Natural killer cell (primary cell): ENCODE results near the gene ATOH8. TPM values are rescaled to one million over a fixed set of nuclear protein-coding genes. Genes with fewer than 3 reads are reported as not detected.
A peak's percentile ranks its signal among the peaks of the same experiment; 100 is the strongest.

Experiments used
- ATAC-seq, 3 donors: fragments of 150-1000 bp in 2 of 3; fragments of 200-7000 bp in 1 of 3; cut with Tn5 transposase; 1 replicate in 1 of 3; 2 replicates in 2 of 3; pipeline ENCODE4 v1.10.0; 2021; ENCODE audit warnings: mild to moderate bottlenecking in 2 of 3, moderate library complexity in 2 of 3
- DNase-seq, 2 donors: peaks; one replicate each; pipeline versions ENCODE4 v3.0.0 to v3.0.0-alpha.2; 2013 to 2021; ENCODE audit warnings: mixed read lengths in 1 of 2
- H3K27ac ChIP-seq: one replicate; pipeline ENCODE4 v1.5.1; 2013; ENCODE audit warnings: mild to moderate bottlenecking, low read length
- H3K27me3 ChIP-seq: one replicate; pipeline ENCODE4 v1.6.1; 2013; ENCODE audit warnings: low read length; ENCODE audit not compliant: control insufficient read depth, insufficient read depth
- H3K36me3 ChIP-seq: one replicate; pipeline ENCODE4 v1.6.1; 2013; ENCODE audit warnings: low read length; ENCODE audit not compliant: control insufficient read depth, insufficient read depth
- H3K4me1 ChIP-seq: one replicate; pipeline ENCODE4 v1.6.1; 2013; ENCODE audit warnings: low read length; ENCODE audit not compliant: control insufficient read depth, insufficient read depth
- H3K4me3 ChIP-seq: one replicate; pipeline ENCODE4 v1.5.1; 2013; ENCODE audit warnings: low read length
- H3K9me3 ChIP-seq: one replicate; pipeline ENCODE4 v1.6.1; 2013; ENCODE audit warnings: low read length; ENCODE audit not compliant: control insufficient read depth, insufficient read depth
- H3K27ac Mint-ChIP-seq, 2 donors: one replicate each; pipeline ENCODE4 v1.8.0; 2022; ENCODE audit warnings: mild to moderate bottlenecking in 2 of 2, mixed read lengths in 2 of 2, moderate library complexity in 1 of 2
- H3K27me3 Mint-ChIP-seq, 2 donors: one replicate each; pipeline ENCODE4 v1.8.0; 2022; ENCODE audit warnings: low read depth in 2 of 2, mixed read lengths in 2 of 2
- H3K36me3 Mint-ChIP-seq: one replicate; pipeline ENCODE4 v1.8.0; 2022; ENCODE audit warnings: mixed read lengths
- H3K4me1 Mint-ChIP-seq, 2 donors: one replicate each; pipeline ENCODE4 v1.8.0; 2022; ENCODE audit warnings: mixed read lengths in 2 of 2
- H3K4me3 Mint-ChIP-seq: one replicate; pipeline ENCODE4 v1.8.0; 2022; ENCODE audit warnings: mild to moderate bottlenecking, moderate library complexity, mixed read lengths
- H3K9me3 Mint-ChIP-seq, 2 donors: one replicate each; pipeline ENCODE4 v1.8.0; 2022; ENCODE audit warnings: mixed read lengths in 2 of 2
- WGBS: methylation state at CpG from one replicate; pipeline ENCODE4 v1.1.7; 2013; ENCODE audit warnings: missing lambda C conversion rate; ENCODE audit not compliant: insufficient coverage; 5-methylcytosine and 5-hydroxymethylcytosine counted together
- intact Hi-C: fragments of 100-400 bp; cut with micrococcal nuclease; formaldehyde crosslinking; loops from one replicate; pipeline ENCODE4 v1.14.2; 2022
- total RNA-seq, 4 donors: library from RNA; stranded (reverse); fragments of 120-200 nt in 1 of 4; gene quantifications; one replicate each; pipeline versions ENCODE4 v1.2.3 to v1.2.4, GENCODE V29; 2013 to 2022
- TF ChIP-seq, protein P1 (sequence below): fragments of 200-600 bp; IDR thresholded peaks from one replicate; pipeline ENCODE4 v1.8.0; 2022; ENCODE audit warnings: antibody characterized with exemption

The ATOH8 gene
- total RNA-seq, 3 donors from 2014 or later (not counting 1 experiment from before 2014, with no cell fraction given), result 0.23 TPM; not detected in 2

- Histone ChIP-seq H3K27me3 (no peaks in the 10 kb centered on the region), H3K4me1 (peaks cover 12% of the 10 kb centered on the region), H3K36me3 (no peaks in the 10 kb centered on the region), H3K4me3 (no peak overlapping the region), H3K27ac (no peak overlapping the region), H3K9me3 (no peaks in the 10 kb centered on the region)
- 35% methylated on average over 24 of the region's 26 CpGs for WGBS
- peaks cover 7 to 8% of the 10 kb centered on the region in 2 donors for H3K27me3 Mint-ChIP-seq
- no peaks in the 10 kb centered on the region for H3K9me3 Mint-ChIP-seq
- H3K27ac Mint-ChIP-seq, result peak overlapping the region in 1 of 2 donors; percentile 11
- intact Hi-C loops, result loop anchor here (1.0 to 10.0 kb wide), 3 partner anchors 52 to 376 kb away; partner anchors contain the start of genes POLR1A and PTCD3
- TF ChIP-seq, protein P1, sequence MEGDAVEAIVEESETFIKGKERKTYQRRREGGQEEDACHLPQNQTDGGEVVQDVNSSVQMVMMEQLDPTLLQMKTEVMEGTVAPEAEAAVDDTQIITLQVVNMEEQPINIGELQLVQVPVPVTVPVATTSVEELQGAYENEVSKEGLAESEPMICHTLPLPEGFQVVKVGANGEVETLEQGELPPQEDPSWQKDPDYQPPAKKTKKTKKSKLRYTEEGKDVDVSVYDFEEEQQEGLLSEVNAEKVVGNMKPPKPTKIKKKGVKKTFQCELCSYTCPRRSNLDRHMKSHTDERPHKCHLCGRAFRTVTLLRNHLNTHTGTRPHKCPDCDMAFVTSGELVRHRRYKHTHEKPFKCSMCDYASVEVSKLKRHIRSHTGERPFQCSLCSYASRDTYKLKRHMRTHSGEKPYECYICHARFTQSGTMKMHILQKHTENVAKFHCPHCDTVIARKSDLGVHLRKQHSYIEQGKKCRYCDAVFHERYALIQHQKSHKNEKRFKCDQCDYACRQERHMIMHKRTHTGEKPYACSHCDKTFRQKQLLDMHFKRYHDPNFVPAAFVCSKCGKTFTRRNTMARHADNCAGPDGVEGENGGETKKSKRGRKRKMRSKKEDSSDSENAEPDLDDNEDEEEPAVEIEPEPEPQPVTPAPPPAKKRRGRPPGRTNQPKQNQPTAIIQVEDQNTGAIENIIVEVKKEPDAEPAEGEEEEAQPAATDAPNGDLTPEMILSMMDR, result peak; percentile 87
- DNase-seq (peak; percentile 72 to 80), ATAC-seq (peak; percentile 86 to 97 (median 96))
- no peak overlapping the region for H3K4me3 Mint-ChIP-seq
- H3K4me1 Mint-ChIP-seq, result peaks cover 8 to 12% of the 10 kb centered on the region in 2 donors
- no peaks in the 10 kb centered on the region for H3K36me3 Mint-ChIP-seq
Measured at GRCh38 chr2:85728883-85729824, 24.6 kb upstream of the ATOH8 start.

- Mint-ChIP-seq H3K27me3 (peaks cover 6 to 7% of the 10 kb centered on the region in 2 donors), H3K36me3 (no peaks in the 10 kb centered on the region), H3K4me1 (peaks cover 8 to 12% of the 10 kb centered on the region in 2 donors), H3K9me3 (no peaks in the 10 kb centered on the region), H3K4me3 (no peak overlapping the region), H3K27ac (peak overlapping the region in 1 of 2 donors; percentile 11)
- WGBS, result 88% methylated on average over 10 of the region's 10 CpGs
- Histone ChIP-seq H3K4me1 (peaks cover 12% of the 10 kb centered on the region), H3K4me3 (no peak overlapping the region), H3K27me3 (no peaks in the 10 kb centered on the region), H3K9me3 (no peaks in the 10 kb centered on the region), H3K27ac (no peak overlapping the region), H3K36me3 (no peaks in the 10 kb centered on the region)
- intact Hi-C loops, result loop anchor here (5.0 to 10.0 kb wide), 2 partner anchors 53 to 375 kb away; partner anchors contain the start of genes POLR1A and PTCD3
- TF ChIP-seq, protein P1, result no peak
- DNase-seq (no peak), ATAC-seq (no peak)
Measured at GRCh38 chr2:85729825-85730510, 23.8 kb upstream of the ATOH8 start.

- no peak overlapping the region for H3K27ac Mint-ChIP-seq
- H3K9me3 Mint-ChIP-seq, result no peaks in the 10 kb centered on the region
- Histone ChIP-seq H3K9me3 (no peaks in the 10 kb centered on the region), H3K36me3 (no peaks in the 10 kb centered on the region), H3K27me3 (no peaks in the 10 kb centered on the region), H3K4me1 (peaks cover 12% of the 10 kb centered on the region), H3K4me3 (no peak overlapping the region), H3K27ac (no peak overlapping the region)
- no peak overlapping the region for H3K4me3 Mint-ChIP-seq
- TF ChIP-seq, protein P1, result no peak
- ATAC-seq (no peak), DNase-seq (no peak)
- H3K4me1 Mint-ChIP-seq, result peaks cover 8 to 12% of the 10 kb centered on the region in 2 donors
- intact Hi-C loops, result no loop called here
- H3K36me3 Mint-ChIP-seq, result no peaks in the 10 kb centered on the region
- H3K27me3 Mint-ChIP-seq, result peaks cover 5 to 7% of the 10 kb centered on the region in 2 donors
- WGBS, result 91% methylated on average over 7 of the region's 10 CpGs
Measured at GRCh38 chr2:85730686-85731230, 23.0 kb upstream of the ATOH8 start.
